Fibroblast of pulmonary artery (primary cell): ENCODE measurements around the gene SYT2.

Experiments
- DNase-seq: peaks from one replicate; pipeline ENCODE4 v3.0.0-alpha.2; 2010; ENCODE audit warnings: low read depth
- H3K4me3 ChIP-seq: replicated peaks from 2 replicates; pipeline ENCODE4 v1.5.1; 2011; ENCODE audit warnings: low read depth, mild to moderate bottlenecking, control low read depth, low read length, moderate library complexity
- TF ChIP-seq, protein P1 (sequence below): IDR thresholded peaks from 2 replicates; pipeline ENCODE4 v1.5.1; 2011; ENCODE audit warnings: mild to moderate bottlenecking, control low read depth, low read length, inconsistent platforms; ENCODE audit errors: missing control alignments

Gene SYT2

DNA sequence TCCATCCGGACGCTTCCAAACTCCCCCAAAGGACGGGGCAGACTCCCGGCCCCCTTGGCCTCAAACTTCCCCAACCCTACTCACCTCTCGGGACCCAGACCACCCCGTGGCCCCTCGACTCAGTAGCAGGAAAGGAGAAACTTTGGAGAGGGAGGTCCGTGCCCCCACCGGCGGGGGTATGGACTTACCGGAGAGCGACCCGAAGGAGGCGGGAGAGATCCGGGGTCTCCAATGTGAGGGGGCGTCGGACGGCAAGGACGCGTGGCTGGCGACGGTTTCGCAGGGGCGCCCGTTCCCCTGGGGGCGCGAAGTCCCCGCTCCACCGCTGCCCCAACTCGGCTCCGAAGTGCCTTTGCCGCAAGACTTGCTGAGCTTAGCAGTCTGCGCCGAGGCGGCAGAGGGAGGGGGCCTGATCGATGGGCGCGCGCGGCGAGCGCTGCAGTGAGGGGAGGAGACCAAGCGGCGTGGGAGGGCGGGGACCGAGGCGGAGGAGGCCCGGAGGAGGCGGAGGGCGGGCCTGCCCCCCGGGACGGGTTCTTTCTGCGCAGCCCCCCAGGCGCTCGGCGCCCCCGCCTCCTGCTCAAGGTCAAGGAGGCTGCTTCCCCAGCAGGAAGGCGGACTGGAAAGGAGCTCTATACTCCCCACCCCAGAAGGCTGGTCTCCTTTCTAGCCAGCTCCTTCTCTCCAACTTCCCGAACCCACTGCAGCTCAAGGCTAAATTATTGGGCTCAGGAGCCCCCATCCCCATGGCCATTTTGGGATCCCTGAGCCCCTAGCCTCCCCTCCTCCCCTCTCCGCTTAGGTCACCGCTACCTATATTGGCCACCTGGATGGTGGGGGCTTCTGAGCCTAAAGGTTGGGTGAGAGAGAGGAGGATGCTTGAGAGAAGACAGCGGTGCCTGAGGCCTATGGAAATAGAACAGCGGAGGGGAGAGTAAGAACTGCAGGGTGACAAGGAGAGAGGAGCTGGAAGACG is at the start of gene SYT2:
TSS of gene SYT2 (minus strand) at position 385 of the 976 bp plus-strand sequence. CDS start 104,682 bp downstream, outside the sequence.
- peak; percentile 18 for DNase-seq
- H3K4me3 ChIP-seq: peak within 1 kb of the TSS; percentile 25
- TF ChIP-seq, protein P1, sequence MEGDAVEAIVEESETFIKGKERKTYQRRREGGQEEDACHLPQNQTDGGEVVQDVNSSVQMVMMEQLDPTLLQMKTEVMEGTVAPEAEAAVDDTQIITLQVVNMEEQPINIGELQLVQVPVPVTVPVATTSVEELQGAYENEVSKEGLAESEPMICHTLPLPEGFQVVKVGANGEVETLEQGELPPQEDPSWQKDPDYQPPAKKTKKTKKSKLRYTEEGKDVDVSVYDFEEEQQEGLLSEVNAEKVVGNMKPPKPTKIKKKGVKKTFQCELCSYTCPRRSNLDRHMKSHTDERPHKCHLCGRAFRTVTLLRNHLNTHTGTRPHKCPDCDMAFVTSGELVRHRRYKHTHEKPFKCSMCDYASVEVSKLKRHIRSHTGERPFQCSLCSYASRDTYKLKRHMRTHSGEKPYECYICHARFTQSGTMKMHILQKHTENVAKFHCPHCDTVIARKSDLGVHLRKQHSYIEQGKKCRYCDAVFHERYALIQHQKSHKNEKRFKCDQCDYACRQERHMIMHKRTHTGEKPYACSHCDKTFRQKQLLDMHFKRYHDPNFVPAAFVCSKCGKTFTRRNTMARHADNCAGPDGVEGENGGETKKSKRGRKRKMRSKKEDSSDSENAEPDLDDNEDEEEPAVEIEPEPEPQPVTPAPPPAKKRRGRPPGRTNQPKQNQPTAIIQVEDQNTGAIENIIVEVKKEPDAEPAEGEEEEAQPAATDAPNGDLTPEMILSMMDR: no peak

DNA sequence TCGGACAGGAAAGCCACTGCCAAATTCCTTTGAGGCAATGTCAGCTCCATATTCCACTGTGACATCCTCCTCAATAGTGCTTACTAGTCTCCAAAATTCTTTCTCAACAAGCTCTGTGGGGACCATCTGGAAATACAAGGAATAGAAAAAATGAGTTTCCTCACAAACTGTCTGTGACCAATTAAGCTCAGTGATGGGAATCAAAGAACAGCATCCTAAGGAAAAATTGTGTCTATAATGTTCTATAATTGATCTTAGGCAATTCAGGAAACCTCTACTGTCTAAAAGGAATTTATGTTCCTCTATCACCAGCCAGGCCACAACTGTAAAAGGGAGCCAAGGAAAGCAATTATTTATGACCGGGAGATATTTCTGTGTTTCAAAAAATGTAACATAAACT is 46.1 kb upstream of the SYT2 start:
- TF ChIP-seq, protein P1: no peak
- no peak for DNase-seq
- no peak overlapping the region for H3K4me3 ChIP-seq

DNA sequence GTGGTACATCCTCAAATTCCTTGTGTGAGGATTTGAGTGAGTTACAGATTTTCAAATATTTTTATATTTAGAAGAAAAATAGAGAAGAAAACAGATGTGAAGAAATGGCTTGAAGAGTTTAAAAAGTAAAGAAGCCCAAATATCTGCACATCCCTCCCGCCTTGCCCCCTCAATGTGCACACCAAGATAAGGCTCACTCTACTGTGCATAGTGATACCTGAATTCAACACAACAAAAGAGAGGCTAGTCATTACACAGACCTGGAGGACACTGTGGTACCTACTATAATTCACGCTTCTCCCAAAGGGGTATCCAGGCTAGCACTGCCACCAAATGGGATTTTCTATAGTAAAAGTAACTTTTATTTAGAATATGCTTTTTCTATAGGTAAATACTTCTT is 44.0 kb upstream of the SYT2 start:
- TF ChIP-seq, protein P1: no peak
- H3K4me3 ChIP-seq: no peak overlapping the region
- no peak for DNase-seq

DNA sequence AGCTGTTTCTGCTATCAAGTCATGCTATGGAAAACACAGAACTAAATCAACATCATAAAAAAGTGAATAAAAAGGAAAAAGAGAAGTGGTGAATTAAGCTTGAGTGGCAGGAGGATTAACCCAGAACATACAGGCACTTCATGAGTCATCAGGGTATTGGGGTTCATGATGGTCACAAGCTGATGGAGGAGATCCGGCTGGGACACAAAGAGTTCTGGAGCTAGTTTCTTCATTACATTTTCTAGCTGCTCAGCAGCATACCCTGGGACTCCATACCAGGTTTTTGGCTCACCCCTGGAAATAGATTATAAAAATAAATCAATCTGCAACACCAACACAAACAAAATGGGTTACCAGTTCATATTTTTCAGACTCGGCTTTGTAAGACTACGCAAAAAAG is 42.5 kb upstream of the SYT2 start:
- TF ChIP-seq, protein P1: no peak
- no peak for DNase-seq
- no peak overlapping the region for H3K4me3 ChIP-seq

DNA sequence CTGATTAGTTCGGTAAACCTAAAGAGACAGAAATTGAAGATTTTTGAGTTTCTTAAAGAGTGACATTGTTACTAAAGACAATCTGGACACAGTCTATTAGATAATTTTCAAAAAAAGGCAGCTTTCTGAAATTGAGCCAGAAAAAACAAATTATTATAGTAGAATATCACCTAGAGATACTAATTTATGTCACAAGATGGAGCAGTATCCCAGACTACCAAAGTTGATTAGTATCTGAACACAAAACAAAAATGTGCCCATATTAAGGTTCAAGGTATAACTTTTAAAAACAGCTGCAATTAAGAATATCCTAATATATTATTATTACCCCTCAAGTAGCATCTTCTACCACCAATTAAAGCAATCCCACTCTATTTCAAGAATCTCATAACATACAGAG is 40.5 kb upstream of the SYT2 start:
- TF ChIP-seq, protein P1: no peak
- no peak for DNase-seq
- H3K4me3 ChIP-seq: no peak overlapping the region

GRCh38 chr1:202750024-202750423 is 39.8 kb upstream of the SYT2 start:
- no peak for DNase-seq
- no peak overlapping the region for H3K4me3 ChIP-seq
- TF ChIP-seq, protein P1: no peak
